Superior temporal gyrus (tissue), 1 donor: ENCODE data around the gene CXCL16.
"Not testable (repeated sequence)": the region's sequence is repeated elsewhere in the genome, so short reads cannot be mapped to it uniquely, and the experiment has no call there.

Experiments used
- DNase-seq: peaks from one replicate; pipeline ENCODE4 v3.0.0-alpha.2; 2016; ENCODE audit errors: extremely low spot score

Gene CXCL16

GRCh38 chr17:4699401-4700056 is 40.2 kb downstream of the CXCL16 start:
- peak; percentile 32 for DNase-seq

- no peak for DNase-seq
Observed at GRCh38 chr17:4696437-4696805, 43.3 kb downstream of the CXCL16 start.

GRCh38 chr17:4693416-4693815 is 46.3 kb downstream of the CXCL16 start:
- DNase-seq: no peak

GRCh38 chr17:4691686-4692085 is 48.0 kb downstream of the CXCL16 start:
- DNase-seq: no peak

GRCh38 chr17:4690745-4691144 is 49.0 kb downstream of the CXCL16 start:
- DNase-seq: no peak

GRCh38 chr17:4689872-4690271 is 49.9 kb downstream of the CXCL16 start:
- not testable (repeated sequence) for DNase-seq

GRCh38 chr17:4683739-4684138 is 56.0 kb downstream of the CXCL16 start:
- DNase-seq: not testable (repeated sequence)
